GM12892 (cell line): ENCODE data around the gene ABCB8.
"Not testable (repeated sequence)": the region's sequence is repeated elsewhere in the genome, so short reads cannot be mapped to it uniquely, and the experiment has no call there.

Experiments used
- DNase-seq: peaks from one replicate; pipeline ENCODE4 v3.0.0; 2011; ENCODE audit not compliant: insufficient read length
- FAIRE-seq: peaks from 2 replicates; lab custom pipeline; 2011; peaks lifted over from hg19 to GRCh38; lab: Jason Lieb, UNC
- POLR2A ChIP-seq: IDR thresholded peaks from 2 replicates; pipeline ENCODE4 v1.6.1; 2011; ENCODE audit warnings: low read depth, low read length, control low read depth
- POLR2AphosphoS5 ChIP-seq: IDR thresholded peaks from 2 replicates; pipeline ENCODE4 v1.6.1; 2011; ENCODE audit warnings: low read depth, low read length, control low read depth
- TAF1 ChIP-seq: IDR thresholded peaks from 2 replicates; pipeline ENCODE4 v1.6.1; 2011; ENCODE audit warnings: low read depth, mild to moderate bottlenecking, control low read depth, low read length, borderline replicate concordance

The ABCB8 gene

DNA sequence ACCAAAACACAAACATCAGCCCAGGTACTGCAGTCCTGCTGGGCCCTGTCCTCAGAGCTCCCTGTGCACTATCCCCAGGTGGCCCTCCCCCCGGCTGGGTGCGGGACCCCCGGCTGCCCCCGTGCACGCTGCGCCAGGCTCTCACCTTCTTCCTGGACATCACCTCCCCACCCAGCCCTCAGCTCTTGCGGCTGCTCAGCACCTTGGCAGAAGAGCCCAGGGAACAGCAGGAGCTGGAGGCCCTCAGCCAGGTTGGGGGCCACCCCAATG is 18.3 kb upstream of the ABCB8 start:
- FAIRE-seq = no peak
- no peak for TF ChIP-seq POLR2AphosphoS5
- no peak for TF ChIP-seq TAF1
- TF ChIP-seq POLR2A = no peak
- no peak for DNase-seq

DNA sequence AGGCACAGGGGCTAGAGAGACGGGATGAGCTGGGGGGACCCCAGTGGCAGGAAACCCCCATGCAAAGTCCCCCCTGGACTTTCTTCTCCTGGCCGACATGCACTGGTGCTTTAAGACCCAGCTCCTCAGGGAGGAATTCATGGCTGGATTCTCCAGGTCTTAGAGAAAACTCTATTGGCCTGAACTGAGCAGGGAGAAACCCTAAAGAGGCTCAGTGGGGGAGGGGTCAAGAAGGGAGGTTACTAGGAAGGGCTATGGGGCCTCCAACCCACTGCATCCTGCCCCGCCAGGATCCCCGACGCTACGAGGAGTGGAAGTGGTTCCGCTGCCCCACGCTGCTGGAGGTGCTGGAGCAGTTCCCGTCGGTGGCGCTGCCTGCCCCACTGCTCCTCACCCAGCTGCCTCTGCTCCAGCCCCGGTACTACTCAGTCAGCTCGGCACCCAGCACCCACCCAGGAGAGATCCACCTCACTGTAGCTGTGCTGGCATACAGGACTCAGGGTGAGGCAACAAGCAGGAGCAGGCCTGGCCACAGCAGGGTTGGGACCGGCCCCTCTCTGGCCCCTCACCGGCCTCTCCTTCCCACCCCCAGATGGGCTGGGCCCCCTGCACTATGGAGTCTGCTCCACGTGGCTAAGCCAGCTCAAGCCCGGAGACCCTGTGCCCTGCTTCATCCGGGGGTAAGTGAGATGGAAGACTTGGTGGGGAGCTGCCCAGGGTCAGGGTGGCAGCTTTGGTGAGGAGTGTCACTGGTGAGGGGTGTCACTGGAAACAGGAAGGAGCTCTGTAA is 17.7 kb upstream of the ABCB8 start:
- FAIRE-seq = no peak
- DNase-seq = no peak
- no peak for TF ChIP-seq POLR2AphosphoS5
- no peak for TF ChIP-seq TAF1
- no peak for TF ChIP-seq POLR2A

DNA sequence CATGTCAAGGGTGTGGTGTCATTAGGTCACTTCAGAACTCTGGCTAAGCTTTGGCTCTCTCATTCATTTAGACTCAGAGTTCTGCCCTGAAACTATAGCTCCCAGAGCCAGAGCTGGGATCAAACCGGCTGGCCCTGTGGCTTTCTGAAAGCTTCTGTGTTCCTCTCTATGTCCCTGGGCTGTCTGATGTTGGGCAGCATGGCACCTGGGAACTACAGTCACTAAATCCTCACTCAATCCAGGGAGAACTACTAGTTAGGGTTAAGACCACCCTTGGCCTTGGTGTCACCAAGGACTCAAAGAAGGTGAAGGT is 17.2 kb upstream of the ABCB8 start:
- DNase-seq (no peak), FAIRE-seq (no peak)
- TF ChIP-seq POLR2AphosphoS5 (no peak), TAF1 (no peak), POLR2A (no peak)

DNA sequence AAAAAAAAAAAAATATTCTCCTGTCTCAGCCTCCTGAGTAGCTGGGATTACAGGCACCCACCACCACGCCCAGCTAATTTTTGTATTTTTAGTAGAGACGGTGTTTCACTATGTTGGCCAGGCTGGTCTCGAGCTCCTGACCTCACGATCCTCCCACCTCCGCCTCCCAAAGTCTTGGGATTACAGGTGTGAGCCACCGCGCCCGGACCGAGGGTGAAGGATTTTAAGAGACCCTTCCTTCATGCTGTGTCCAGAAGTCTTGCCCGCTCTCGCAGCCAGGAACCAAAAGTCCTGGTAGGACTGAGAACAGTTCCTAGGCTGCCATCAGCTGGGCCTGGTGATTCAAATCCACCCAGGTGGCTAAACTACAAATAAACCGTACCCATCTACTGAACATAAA is 16.6 kb upstream of the ABCB8 start:
- FAIRE-seq, DNase-seq: not testable (repeated sequence)

DNA sequence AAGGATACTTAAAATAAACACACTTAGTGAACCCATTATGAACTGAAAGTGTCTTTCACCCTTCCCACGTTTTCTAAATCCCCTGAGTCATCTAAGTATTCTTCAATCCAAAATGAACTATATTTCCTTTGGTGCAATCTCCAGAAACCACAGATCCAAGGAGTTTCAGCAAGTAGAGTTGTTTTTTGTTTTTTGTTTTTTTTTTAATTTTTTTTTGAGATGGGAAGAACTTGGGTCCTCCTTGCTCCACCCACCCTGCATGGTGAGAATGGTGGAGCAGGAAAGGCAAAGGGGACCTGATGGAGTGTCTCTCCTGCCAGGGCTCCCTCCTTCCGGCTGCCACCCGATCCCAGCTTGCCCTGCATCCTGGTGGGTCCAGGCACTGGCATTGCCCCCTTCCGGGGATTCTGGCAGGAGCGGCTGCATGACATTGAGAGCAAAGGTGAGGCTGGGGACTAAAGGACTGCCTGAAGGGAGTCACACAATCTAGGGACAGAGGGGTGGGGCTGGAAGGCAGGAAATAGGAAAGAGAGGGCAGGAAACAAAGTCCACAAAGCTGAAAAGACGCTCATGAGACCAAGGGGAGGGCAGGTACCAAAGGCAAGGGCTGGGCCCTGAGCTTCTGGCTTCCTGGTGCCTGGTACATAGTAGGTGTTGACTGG is 16.1 kb upstream of the ABCB8 start:
- TF ChIP-seq POLR2A (no peak), POLR2AphosphoS5 (no peak), TAF1 (no peak)
- FAIRE-seq (no peak), DNase-seq (no peak)

DNA sequence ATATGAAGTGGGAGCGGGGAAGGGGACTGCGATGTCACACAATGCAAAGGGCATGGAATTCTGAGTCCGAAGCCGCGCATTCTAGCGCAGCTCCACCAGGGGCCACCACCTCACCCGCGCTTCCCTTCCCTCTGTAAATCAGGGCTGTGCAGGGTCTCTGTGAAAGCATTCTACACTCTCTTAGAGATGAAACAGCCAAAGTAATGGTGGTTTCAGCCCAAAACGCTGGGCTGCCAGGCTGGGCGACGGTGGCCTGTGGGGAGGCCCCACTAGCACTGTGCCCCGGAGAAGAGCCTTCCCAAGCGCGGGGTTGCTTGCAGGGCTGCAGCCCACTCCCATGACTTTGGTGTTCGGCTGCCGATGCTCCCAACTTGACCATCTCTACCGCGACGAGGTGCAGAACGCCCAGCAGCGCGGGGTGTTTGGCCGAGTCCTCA is 15.3 kb upstream of the ABCB8 start:
- no peak for FAIRE-seq
- TF ChIP-seq POLR2AphosphoS5 = no peak
- TF ChIP-seq POLR2A = no peak
- DNase-seq = no peak

DNA sequence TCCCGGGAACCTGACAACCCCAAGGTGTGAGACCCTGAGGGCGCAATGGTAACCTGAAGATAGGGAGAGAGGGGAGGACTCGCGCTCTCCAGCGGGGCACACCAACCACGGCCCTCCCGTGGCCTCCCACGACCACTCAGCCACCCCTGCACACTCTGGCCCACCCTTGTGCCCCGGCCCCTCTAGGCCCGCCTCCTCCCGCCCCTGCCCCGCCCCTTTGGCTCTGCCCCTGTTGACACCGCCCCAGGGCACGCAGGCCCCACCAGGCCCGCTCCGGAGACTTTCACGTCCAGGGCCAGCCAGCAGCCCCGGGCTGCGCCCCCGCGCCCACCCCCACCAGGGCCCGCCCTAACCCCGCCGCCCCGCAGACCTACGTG is 14.9 kb upstream of the ABCB8 start:
- no peak for DNase-seq
- FAIRE-seq = no peak
- TF ChIP-seq POLR2A (no peak), POLR2AphosphoS5 (no peak), TAF1 (no peak)

DNA sequence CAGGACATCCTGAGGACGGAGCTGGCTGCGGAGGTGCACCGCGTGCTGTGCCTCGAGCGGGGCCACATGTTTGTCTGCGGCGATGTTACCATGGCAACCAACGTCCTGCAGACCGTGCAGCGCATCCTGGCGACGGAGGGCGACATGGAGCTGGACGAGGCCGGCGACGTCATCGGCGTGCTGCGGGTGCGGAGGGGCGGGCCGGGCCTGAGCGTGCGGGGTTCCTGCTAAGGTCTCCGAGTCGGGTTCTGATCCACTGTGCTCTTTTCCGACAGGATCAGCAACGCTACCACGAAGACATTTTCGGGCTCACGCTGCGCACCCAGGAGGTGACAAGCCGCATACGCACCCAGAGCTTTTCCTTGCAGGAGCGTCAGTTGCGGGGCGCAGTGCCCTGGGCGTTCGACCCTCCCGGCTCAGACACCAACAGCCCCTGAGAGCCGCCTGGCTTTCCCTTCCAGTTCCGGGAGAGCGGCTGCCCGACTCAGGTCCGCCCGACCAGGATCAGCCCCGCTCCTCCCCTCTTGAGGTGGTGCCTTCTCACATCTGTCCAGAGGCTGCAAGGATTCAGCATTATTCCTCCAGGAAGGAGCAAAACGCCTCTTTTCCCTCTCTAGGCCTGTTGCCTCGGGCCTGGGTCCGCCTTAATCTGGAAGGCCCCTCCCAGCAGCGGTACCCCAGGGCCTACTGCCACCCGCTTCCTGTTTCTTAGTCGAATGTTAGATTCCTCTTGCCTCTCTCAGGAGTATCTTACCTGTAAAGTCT is 14.3 kb upstream of the ABCB8 start:
- FAIRE-seq (peak; percentile 82), DNase-seq (peak; percentile 67)
- no peak for TF ChIP-seq TAF1
- no peak for TF ChIP-seq POLR2A
- no peak for TF ChIP-seq POLR2AphosphoS5

DNA sequence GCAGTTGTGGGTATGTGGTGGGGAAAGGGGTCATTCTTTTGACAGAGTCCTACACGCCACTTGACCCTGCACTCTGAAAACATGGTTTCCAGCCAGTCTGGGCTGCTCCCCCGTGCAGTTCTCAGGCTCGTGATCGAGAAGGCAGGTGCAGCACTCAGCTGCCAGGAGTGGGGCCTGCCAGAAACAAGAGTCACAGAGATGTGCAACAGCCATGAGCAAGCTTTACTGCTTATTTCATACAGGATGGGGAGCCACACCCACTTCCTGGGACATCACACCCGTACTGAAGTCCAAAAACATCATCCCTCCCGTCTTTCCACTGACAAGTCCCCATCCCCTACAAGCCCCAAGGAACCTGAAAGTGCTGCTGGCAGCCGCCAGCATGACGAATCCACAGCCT is 13.3 kb upstream of the ABCB8 start:
- no peak for FAIRE-seq

DNA sequence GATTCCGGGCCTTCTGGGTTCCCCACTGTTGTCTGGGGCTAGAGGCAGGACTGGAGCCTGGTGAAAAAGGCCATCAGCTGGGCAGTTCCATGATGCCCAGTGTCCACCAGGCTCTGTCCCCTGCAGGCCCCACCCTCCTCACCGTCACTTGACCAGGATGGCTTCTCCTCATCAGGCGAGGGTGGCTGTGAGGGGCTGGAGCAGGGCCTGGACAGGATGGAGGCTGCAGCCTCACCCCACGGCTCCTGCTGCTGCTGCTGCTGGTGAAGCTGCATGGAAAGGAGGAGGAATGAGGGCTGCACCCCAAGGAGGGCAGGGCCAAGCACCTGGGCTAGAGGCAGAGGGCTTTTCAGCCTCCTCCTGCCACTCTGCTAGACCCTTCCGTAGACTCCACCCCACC is 12.3 kb upstream of the ABCB8 start:
- DNase-seq = no peak
- no peak for FAIRE-seq
- TF ChIP-seq POLR2A (no peak), POLR2AphosphoS5 (no peak), TAF1 (no peak)

More for the DNA sequence above, 13.3 kb upstream of the ABCB8 start:
- TF ChIP-seq TAF1 (no peak), POLR2AphosphoS5 (no peak), POLR2A (no peak)
- DNase-seq = no peak

DNA sequence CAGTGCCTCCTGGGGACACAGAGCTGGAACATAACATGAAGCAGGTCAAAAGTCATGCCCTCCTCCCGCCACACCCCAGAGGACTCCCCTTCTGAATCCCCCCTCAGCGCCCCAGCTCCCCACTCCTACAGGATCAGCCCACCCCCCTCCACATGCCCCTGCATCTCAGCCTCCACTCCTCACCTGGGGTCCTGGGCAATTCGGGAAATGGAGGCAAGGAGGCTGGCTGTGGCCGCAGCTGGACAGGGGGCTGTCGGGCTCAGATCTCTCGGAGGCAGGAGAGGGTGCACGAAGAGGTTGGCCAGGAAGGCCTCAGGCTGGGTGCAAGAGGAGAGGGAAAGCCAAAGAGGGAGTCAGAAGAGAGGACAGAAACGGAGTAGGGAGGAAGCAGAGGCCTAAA is 11.7 kb upstream of the ABCB8 start:
- DNase-seq = no peak
- no peak for FAIRE-seq
- no peak for TF ChIP-seq TAF1
- TF ChIP-seq POLR2AphosphoS5 = no peak
- no peak for TF ChIP-seq POLR2A

DNA sequence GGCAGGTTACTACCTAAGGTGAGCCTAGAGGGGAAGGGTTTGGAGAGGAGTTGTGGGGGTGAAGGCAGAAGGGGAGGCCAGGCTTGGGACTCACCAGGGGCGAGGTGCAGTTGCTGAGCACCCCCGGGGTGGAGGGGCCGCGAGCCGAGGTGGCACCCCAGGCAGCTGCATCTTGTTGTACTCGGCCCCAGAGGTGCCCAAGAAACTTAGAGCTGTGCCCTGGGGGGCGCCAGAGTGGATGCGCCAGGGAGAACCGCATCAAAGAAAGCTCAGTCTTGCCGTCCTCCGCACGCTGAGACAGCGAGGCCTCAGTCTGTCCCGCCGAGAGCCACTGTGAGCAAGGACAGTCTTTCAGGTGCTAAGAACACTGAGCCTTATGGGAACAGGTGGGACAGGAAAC is 11.3 kb upstream of the ABCB8 start:
- no peak for FAIRE-seq
- no peak for DNase-seq
- TF ChIP-seq POLR2AphosphoS5 (no peak), POLR2A (no peak), TAF1 (no peak)
